Stimulated activated CD4-positive, alpha-beta T cell treated with anti-CD3 and anti-CD28 coated beads, Interleukin-1b, Interleukin-23, amount 100 ng/mL, for 4 hours (primary cell): Measurements from ENCODE around the gene SART3.
"Not testable (repeated sequence)": the region's sequence is repeated elsewhere in the genome, so short reads cannot be mapped to it uniquely, and the experiment has no call there.

Experiments used
- DNase-seq, 2 donors: peaks; one replicate each; pipeline ENCODE4 v3.0.0-alpha.2; 2020; ENCODE audit warnings: low read depth in 2 of 2

SART3 gene

GRCh38 chr12:108596854-108597558 lies 36.0 kb upstream of the SART3 start:
- no peak for DNase-seq

GRCh38 chr12:108595711-108596647 lies 35.0 kb upstream of the SART3 start:
- DNase-seq, result no peak

- DNase-seq, result no peak
Observed at GRCh38 chr12:108594960-108595710, 34.2 kb upstream of the SART3 start.

GRCh38 chr12:108594323-108594903 lies 33.4 kb upstream of the SART3 start:
- DNase-seq, result no peak

- DNase-seq, result no peak
Observed at GRCh38 chr12:108592033-108592909, 31.3 kb upstream of the SART3 start.

- DNase-seq, result no peak
Observed at GRCh38 chr12:108591267-108591980, 30.5 kb upstream of the SART3 start.

GRCh38 chr12:108590463-108590862 lies 29.5 kb upstream of the SART3 start:
- DNase-seq, result not testable (repeated sequence)

GRCh38 chr12:108589840-108590229 lies 28.9 kb upstream of the SART3 start:
- no peak for DNase-seq

- no peak for DNase-seq
Observed at GRCh38 chr12:108589028-108589839, 28.3 kb upstream of the SART3 start.

- DNase-seq, result no peak
Observed at GRCh38 chr12:108587826-108588225, 26.9 kb upstream of the SART3 start.

- no peak for DNase-seq
Observed at GRCh38 chr12:108586306-108586705, 25.3 kb upstream of the SART3 start.

GRCh38 chr12:108585864-108586263 lies 24.9 kb upstream of the SART3 start:
- DNase-seq, result no peak

- DNase-seq, result no peak
Observed at GRCh38 chr12:108584456-108585065, 23.6 kb upstream of the SART3 start.

- no peak for DNase-seq
Observed at GRCh38 chr12:108583991-108584390, 23.0 kb upstream of the SART3 start.

GRCh38 chr12:108582978-108583770 lies 22.2 kb upstream of the SART3 start:
- DNase-seq, result no peak

- DNase-seq, result no peak
Observed at GRCh38 chr12:108582509-108582908, 21.5 kb upstream of the SART3 start.

GRCh38 chr12:108581311-108582227 lies 20.6 kb upstream of the SART3 start:
- no peak for DNase-seq
